ENCODE results near the gene CDK17.

Gene CDK17

GRCh38 chr12:96263449-96263902 is 136.8 kb downstream of the CDK17 start:
- no peak for DNase-seq (ENCODE audit: low read depth in 2 of 2)

GRCh38 chr12:96261557-96261956 is 138.7 kb downstream of the CDK17 start:
- DNase-seq (ENCODE audit: low read depth in 2 of 2): no peak

- DNase-seq (ENCODE audit: low read depth in 2 of 2): no peak
Measured at GRCh38 chr12:96260644-96261043, 139.6 kb downstream of the CDK17 start.

- no peak for DNase-seq (ENCODE audit: low read depth in 2 of 2)
Measured at GRCh38 chr12:96260231-96260630, 140.0 kb downstream of the CDK17 start.

GRCh38 chr12:96258104-96258961 is 141.9 kb downstream of the CDK17 start:
- DNase-seq (ENCODE audit: low read depth in 2 of 2): peak in 1 of 2 donors; percentile 9

- DNase-seq (ENCODE audit: low read depth in 2 of 2): no peak
Measured at GRCh38 chr12:96257550-96258103, 142.6 kb downstream of the CDK17 start.

- DNase-seq (ENCODE audit: low read depth in 2 of 2): no peak
Measured at GRCh38 chr12:96256672-96257361, 143.4 kb downstream of the CDK17 start.

GRCh38 chr12:96255077-96255476 is 145.2 kb downstream of the CDK17 start:
- DNase-seq (ENCODE audit: low read depth in 2 of 2): no peak

GRCh38 chr12:96250119-96250685 is 150.0 kb downstream of the CDK17 start:
- DNase-seq (ENCODE audit: low read depth in 2 of 2): no peak

GRCh38 chr12:96249196-96250118 is 150.8 kb downstream of the CDK17 start:
- no peak for DNase-seq (ENCODE audit: low read depth in 2 of 2)

GRCh38 chr12:96248136-96248931 is 151.9 kb downstream of the CDK17 start:
- no peak for DNase-seq (ENCODE audit: low read depth in 2 of 2)

GRCh38 chr12:96247563-96247962 is 152.7 kb downstream of the CDK17 start:
- DNase-seq (ENCODE audit: low read depth in 2 of 2): no peak

- DNase-seq (ENCODE audit: low read depth in 2 of 2): no peak
Measured at GRCh38 chr12:96246926-96247505, 153.2 kb downstream of the CDK17 start.

- no peak for DNase-seq (ENCODE audit: low read depth in 2 of 2)
Measured at GRCh38 chr12:96244826-96245225, 155.4 kb downstream of the CDK17 start.

GRCh38 chr12:96242597-96242996 is 157.6 kb downstream of the CDK17 start:
- DNase-seq (ENCODE audit: low read depth in 2 of 2): no peak

- peak; percentile 37 to 43 for DNase-seq (ENCODE audit: low read depth in 2 of 2)
Measured at GRCh38 chr12:96241846-96242256, 158.4 kb downstream of the CDK17 start.

- no peak for DNase-seq (ENCODE audit: low read depth in 2 of 2)
Measured at GRCh38 chr12:96241431-96241830, 158.8 kb downstream of the CDK17 start.

- DNase-seq (ENCODE audit: low read depth in 2 of 2): no peak
Measured at GRCh38 chr12:96240656-96241055, 159.6 kb downstream of the CDK17 start.

GRCh38 chr12:96239711-96240635 is 160.3 kb downstream of the CDK17 start:
- DNase-seq (ENCODE audit: low read depth in 2 of 2): no peak
